Lower lobe of right lung (tissue), 2 donors: ENCODE results near the gene STPG2. TPM values are rescaled to one million over a fixed set of nuclear protein-coding genes. Genes with fewer than 3 reads are reported as not detected.
A peak's percentile ranks its signal among the peaks of the same experiment; 100 is the strongest.

ENCODE experiments used
- ATAC-seq, 2 donors: fragments of 200-7000 bp; cut with Tn5 transposase; one replicate each; pipeline ENCODE4 v1.9.1; 2020 to 2022; ENCODE audit warnings: mild to moderate bottlenecking in 2 of 2, moderate library complexity in 2 of 2
- DNase-seq: peaks from one replicate; pipeline ENCODE4 v3.0.0-alpha.2; 2020
- H3K27ac ChIP-seq: fragments of 200-600 bp; one replicate; pipeline ENCODE4 v1.8.0; 2022
- H3K27me3 ChIP-seq: fragments of 200-600 bp; one replicate; pipeline ENCODE4 v1.8.0; 2022; ENCODE audit warnings: low read depth
- H3K36me3 ChIP-seq: fragments of 200-600 bp; one replicate; pipeline ENCODE4 v1.8.0; 2022; ENCODE audit warnings: mild to moderate bottlenecking
- H3K4me1 ChIP-seq: fragments of 200-600 bp; one replicate; pipeline ENCODE4 v1.8.0; 2022
- H3K4me3 ChIP-seq: fragments of 200-600 bp; one replicate; pipeline ENCODE4 v1.8.0; 2022; ENCODE audit warnings: mild to moderate bottlenecking
- H3K9me3 ChIP-seq: fragments of 200-600 bp; one replicate; pipeline ENCODE4 v1.8.0; 2022
- intact Hi-C: fragments of 100-400 bp; cut with DNase I; formaldehyde crosslinking; loops from one replicate; pipeline ENCODE4 v1.11.0; 2022
- total RNA-seq: library from RNA; stranded (reverse); fragmentation: NEBNext Ultra II Directional; extraction: Animal tissue kit (Norgen Biotek cat#: 25700); gene quantifications from one replicate; pipeline ENCODE4 v1.2.1, GENCODE V29; 2021
- TF ChIP-seq, protein P1 (sequence below): fragments of 200-600 bp; IDR thresholded peaks from one replicate; pipeline ENCODE4 v1.8.0; 2022; ENCODE audit warnings: antibody characterized with exemption, mild to moderate bottlenecking
- donor health status: DM: no; HTN: yes; CAD: no; lungs with severe emphysema.

STPG2 gene
- total RNA-seq, 1 donor from 2014 or later = 1.1 TPM

- Histone ChIP-seq H3K36me3 (no peaks in the 10 kb centered on the region), H3K27me3 (no peaks in the 10 kb centered on the region), H3K4me3 (no peak overlapping the region), H3K9me3 (no peaks in the 10 kb centered on the region), H3K4me1 (no peaks in the 10 kb centered on the region), H3K27ac (no peak overlapping the region)
- intact Hi-C loops = no loop called here
- no peak for ATAC-seq
- TF ChIP-seq, protein P1, sequence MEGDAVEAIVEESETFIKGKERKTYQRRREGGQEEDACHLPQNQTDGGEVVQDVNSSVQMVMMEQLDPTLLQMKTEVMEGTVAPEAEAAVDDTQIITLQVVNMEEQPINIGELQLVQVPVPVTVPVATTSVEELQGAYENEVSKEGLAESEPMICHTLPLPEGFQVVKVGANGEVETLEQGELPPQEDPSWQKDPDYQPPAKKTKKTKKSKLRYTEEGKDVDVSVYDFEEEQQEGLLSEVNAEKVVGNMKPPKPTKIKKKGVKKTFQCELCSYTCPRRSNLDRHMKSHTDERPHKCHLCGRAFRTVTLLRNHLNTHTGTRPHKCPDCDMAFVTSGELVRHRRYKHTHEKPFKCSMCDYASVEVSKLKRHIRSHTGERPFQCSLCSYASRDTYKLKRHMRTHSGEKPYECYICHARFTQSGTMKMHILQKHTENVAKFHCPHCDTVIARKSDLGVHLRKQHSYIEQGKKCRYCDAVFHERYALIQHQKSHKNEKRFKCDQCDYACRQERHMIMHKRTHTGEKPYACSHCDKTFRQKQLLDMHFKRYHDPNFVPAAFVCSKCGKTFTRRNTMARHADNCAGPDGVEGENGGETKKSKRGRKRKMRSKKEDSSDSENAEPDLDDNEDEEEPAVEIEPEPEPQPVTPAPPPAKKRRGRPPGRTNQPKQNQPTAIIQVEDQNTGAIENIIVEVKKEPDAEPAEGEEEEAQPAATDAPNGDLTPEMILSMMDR = no peak
- DNase-seq = no peak
Observed at GRCh38 chr4:98094118-98094517, 49.2 kb downstream of the STPG2 start.

DNA sequence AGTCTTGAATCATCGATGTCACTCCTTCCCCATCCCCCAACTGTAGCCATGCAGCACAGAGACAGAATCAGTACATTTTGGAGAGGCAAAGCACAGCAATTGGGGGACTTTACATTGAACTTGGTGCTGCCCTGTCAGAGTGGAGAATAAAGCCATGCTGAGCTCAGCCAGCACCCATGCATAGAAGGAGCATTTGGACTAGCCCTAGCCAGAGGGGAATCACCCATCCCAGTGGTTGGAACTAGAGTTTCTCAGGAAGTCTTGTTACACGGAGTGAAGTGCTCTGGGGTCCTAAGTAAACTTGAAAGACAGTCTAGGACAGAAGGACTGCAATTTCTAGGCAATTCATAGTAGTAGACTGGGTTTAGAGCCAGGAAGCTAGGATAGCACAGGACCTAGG is 49.6 kb downstream of the STPG2 start:
- intact Hi-C loops = no loop called here
- Histone ChIP-seq H3K36me3 (no peaks in the 10 kb centered on the region), H3K4me3 (no peak overlapping the region), H3K9me3 (no peaks in the 10 kb centered on the region), H3K27me3 (no peaks in the 10 kb centered on the region), H3K27ac (no peak overlapping the region), H3K4me1 (no peaks in the 10 kb centered on the region)
- DNase-seq = no peak
- TF ChIP-seq, protein P1 = no peak
- no peak for ATAC-seq

DNA sequence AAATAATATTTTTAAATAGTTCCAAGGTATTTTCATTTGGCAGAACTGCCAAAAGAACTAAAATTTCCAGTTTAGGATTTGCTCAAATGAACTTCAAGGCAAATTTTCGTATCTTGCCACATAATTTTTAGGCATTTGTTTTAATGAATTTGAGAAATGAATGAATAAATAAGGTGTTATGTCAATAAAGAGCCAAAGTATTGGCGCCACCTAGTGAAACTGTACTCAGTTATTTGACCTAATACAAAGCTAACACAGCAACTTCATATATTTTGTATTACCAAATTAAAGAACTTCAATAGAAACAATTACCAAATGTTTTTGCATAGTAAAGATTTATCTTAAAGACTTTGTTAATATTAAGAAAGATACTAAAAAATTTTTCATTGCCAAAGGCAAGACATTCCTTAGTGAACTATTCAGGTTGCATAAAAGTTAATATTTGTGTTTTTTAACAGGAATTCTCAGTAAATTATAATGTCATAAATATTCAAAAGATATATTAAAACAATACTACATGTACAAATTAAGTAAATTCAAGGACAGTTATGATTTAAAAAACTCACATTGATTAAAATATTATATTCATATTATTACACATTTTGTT is 50.3 kb downstream of the STPG2 start:
- no peaks in the 10 kb centered on the region for H3K27me3 ChIP-seq

DNA sequence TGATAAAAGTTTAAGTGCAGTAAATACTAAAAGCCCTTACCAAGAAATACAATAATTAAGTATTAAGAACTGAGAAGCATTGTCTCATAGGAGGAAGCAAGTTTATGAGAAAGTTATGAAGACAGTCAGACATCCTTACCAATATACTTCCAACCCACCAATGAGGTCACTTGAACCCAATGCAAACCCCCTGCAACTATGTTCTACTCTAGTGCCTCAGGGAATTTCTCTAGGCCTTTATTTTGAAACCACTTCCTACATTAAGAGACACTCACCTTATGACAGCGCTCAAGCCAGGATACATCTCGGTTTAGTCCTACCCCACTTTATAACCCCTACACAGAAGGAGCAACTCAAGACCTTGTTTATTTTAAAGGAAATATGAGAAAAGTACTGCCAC is 61.3 kb downstream of the STPG2 start:
- no peak overlapping the region for H3K4me3 ChIP-seq
- H3K9me3 ChIP-seq = no peaks in the 10 kb centered on the region
- intact Hi-C loops = no loop called here
- no peaks in the 10 kb centered on the region for H3K4me1 ChIP-seq
- H3K36me3 ChIP-seq = no peaks in the 10 kb centered on the region
- no peak overlapping the region for H3K27ac ChIP-seq
- TF ChIP-seq, protein P1 = no peak
- ATAC-seq (no peak), DNase-seq (no peak)
- H3K27me3 ChIP-seq = no peaks in the 10 kb centered on the region

More for the DNA sequence above, 50.3 kb downstream of the STPG2 start:
- TF ChIP-seq, protein P1 = peak; percentile 39
- no peak overlapping the region for H3K27ac ChIP-seq
- intact Hi-C loops = no loop called here
- ATAC-seq = no peak
- H3K9me3 ChIP-seq = no peaks in the 10 kb centered on the region
- H3K36me3 ChIP-seq = no peaks in the 10 kb centered on the region
- no peak overlapping the region for H3K4me3 ChIP-seq
- DNase-seq = no peak
- no peaks in the 10 kb centered on the region for H3K4me1 ChIP-seq

- H3K27me3 ChIP-seq = no peaks in the 10 kb centered on the region
- no peaks in the 10 kb centered on the region for H3K4me1 ChIP-seq
- no peaks in the 10 kb centered on the region for H3K9me3 ChIP-seq
- H3K4me3 ChIP-seq = no peak overlapping the region
- TF ChIP-seq, protein P1 = no peak
- intact Hi-C loops = no loop called here
- no peaks in the 10 kb centered on the region for H3K36me3 ChIP-seq
- no peak for ATAC-seq
- no peak for DNase-seq
- no peak overlapping the region for H3K27ac ChIP-seq
Observed at GRCh38 chr4:98068495-98068894, 74.8 kb downstream of the STPG2 start.
